Activated CD8-positive, alpha-beta memory T cell treated with anti-CD3 and anti-CD28 coated beads for 36 hours (primary cell): ENCODE results near the gene SCYGR3. TPM values are rescaled to one million over a fixed set of nuclear protein-coding genes. Genes with fewer than 3 reads are reported as not detected.

Source experiments
- CTCF ChIA-PET: fragments of 350-600 bp; sonication (Branson Sonifier 250); formaldehyde crosslinking; loops from one replicate; lab custom pipeline; 2021; ENCODE audit warnings: antibody characterized with exemption; lab: Charles Lee
- POLR2A ChIA-PET: fragments of 350-600 bp; sonication (Branson Sonifier 250); formaldehyde crosslinking; loops from one replicate; lab custom pipeline; 2021; ENCODE audit warnings: antibody characterized with exemption; lab: Charles Lee
- total RNA-seq, 2 experiments: library from RNA; stranded (reverse); gene quantifications; one replicate each; pipeline ENCODE4 v1.2.3, GENCODE V29; 2021

Gene SCYGR3
- not detected for total RNA-seq

GRCh38 chr2:227614740-227615139, at the start of gene SCYGR3:
TSS of gene SCYGR3 (minus strand) at chr2:227614840. CDS start at chr2:227614840, 0 bp downstream.
- ChIA-PET POLR2A (no interaction called here), CTCF (no interaction called here)

- ChIA-PET CTCF (interaction anchor here (0.7 kb wide), 1 partner anchor 229 kb away, joined by 3 read pairs; no protein-coding TSS in a partner anchor), POLR2A (no interaction called here)
Observed at GRCh38 chr2:227661827-227662226, 47.2 kb upstream of the SCYGR3 start.

- CTCF ChIA-PET: no interaction called here
- POLR2A ChIA-PET: no interaction called here
Observed at GRCh38 chr2:227661025-227661649, 46.5 kb upstream of the SCYGR3 start.

- CTCF ChIA-PET: interaction anchor here (0.9 to 1.9 kb wide), 5 partner anchors 11 to 228 kb away, joined by 3 to 5 read pairs (median 4); no protein-coding TSS in a partner anchor
- POLR2A ChIA-PET: no interaction called here
Observed at GRCh38 chr2:227657199-227657845, 42.7 kb upstream of the SCYGR3 start.

- ChIA-PET CTCF (no interaction called here), POLR2A (no interaction called here)
Observed at GRCh38 chr2:227655454-227655853, 40.8 kb upstream of the SCYGR3 start.

GRCh38 chr2:227654426-227654825, 39.8 kb upstream of the SCYGR3 start:
- ChIA-PET CTCF (no interaction called here), POLR2A (no interaction called here)

- CTCF ChIA-PET: no interaction called here
Observed at GRCh38 chr2:227653419-227653818, 38.8 kb upstream of the SCYGR3 start.

GRCh38 chr2:227643990-227644551, 29.4 kb upstream of the SCYGR3 start:
- CTCF ChIA-PET: no interaction called here
- POLR2A ChIA-PET: no interaction called here

More at GRCh38 chr2:227653419-227653818, 38.8 kb upstream of the SCYGR3 start:
- POLR2A ChIA-PET: no interaction called here

GRCh38 chr2:227642656-227643055, 28.0 kb upstream of the SCYGR3 start:
- ChIA-PET CTCF (no interaction called here), POLR2A (no interaction called here)

- POLR2A ChIA-PET: no interaction called here
- CTCF ChIA-PET: no interaction called here
Observed at GRCh38 chr2:227634201-227634600, 19.6 kb upstream of the SCYGR3 start.

GRCh38 chr2:227632827-227633226, 18.2 kb upstream of the SCYGR3 start:
- ChIA-PET POLR2A (no interaction called here), CTCF (no interaction called here)

GRCh38 chr2:227630322-227630721, 15.7 kb upstream of the SCYGR3 start:
- ChIA-PET POLR2A (no interaction called here), CTCF (no interaction called here)

- POLR2A ChIA-PET: no interaction called here
Observed at GRCh38 chr2:227629435-227629834, 14.8 kb upstream of the SCYGR3 start.

GRCh38 chr2:227627769-227628168, 13.1 kb upstream of the SCYGR3 start:
- ChIA-PET POLR2A (no interaction called here), CTCF (no interaction called here)

More at GRCh38 chr2:227629435-227629834, 14.8 kb upstream of the SCYGR3 start:
- CTCF ChIA-PET: no interaction called here

GRCh38 chr2:227626580-227627151, 12.0 kb upstream of the SCYGR3 start:
- POLR2A ChIA-PET: no interaction called here

GRCh38 chr2:227625420-227625819, 10.8 kb upstream of the SCYGR3 start:
- POLR2A ChIA-PET: no interaction called here
- CTCF ChIA-PET: interaction anchor here (1.4 kb wide), 1 partner anchor 32 kb away, joined by 3 read pairs; no protein-coding TSS in a partner anchor

More at GRCh38 chr2:227626580-227627151, 12.0 kb upstream of the SCYGR3 start:
- CTCF ChIA-PET: interaction anchor here (1.4 kb wide), 1 partner anchor 31 kb away, joined by 3 read pairs; no protein-coding TSS in a partner anchor

- ChIA-PET CTCF (no interaction called here), POLR2A (no interaction called here)
Observed at GRCh38 chr2:227623226-227623625, 8.6 kb upstream of the SCYGR3 start.

GRCh38 chr2:227617316-227618230, 2.9 kb upstream of the SCYGR3 start, which contains the start of gene SCYGR4:
TSS of gene SCYGR4 (plus strand) at chr2:227617498. CDS start at chr2:227617498, 0 bp downstream.
- CTCF ChIA-PET: no interaction called here
- POLR2A ChIA-PET: no interaction called here

GRCh38 chr2:227616631-227617030, 2.0 kb upstream of the SCYGR3 start:
- CTCF ChIA-PET: no interaction called here
- POLR2A ChIA-PET: no interaction called here
